GM21515 (cell line): ENCODE measurements around the gene TKTL1.
"Not testable (repeated sequence)": the region's sequence is repeated elsewhere in the genome, so short reads cannot be mapped to it uniquely, and the experiment has no call there.

ENCODE experiments used
- ATAC-seq: cut with Tn5 transposase; IDR thresholded peaks from one replicate; pipeline ENCODE4 v1.9.1; 2021; ENCODE audit not compliant: unreplicated experiment

Gene TKTL1

GRCh38 chrX:154295664-154296310, at the start of gene TKTL1:
Gene TKTL1, plus strand, starts transcription at chrX:154295795. Its CDS starts 65 bp downstream, at chrX:154295860.
- ATAC-seq: no peak

- peak; percentile 78 for ATAC-seq
Measured at GRCh38 chrX:154247377-154248045, 48.1 kb upstream of the TKTL1 start.

- ATAC-seq: not testable (repeated sequence)
Measured at GRCh38 chrX:154248076-154248475, 47.5 kb upstream of the TKTL1 start.

GRCh38 chrX:154257282-154257681, 38.3 kb upstream of the TKTL1 start, which contains the start of gene OPN1MW3:
Gene OPN1MW3, plus strand, starts transcription at chrX:154257582. Its CDS starts 38 bp downstream, at chrX:154257620.
- ATAC-seq: not testable (repeated sequence)

GRCh38 chrX:154258711-154259110, 36.9 kb upstream of the TKTL1 start:
- ATAC-seq: not testable (repeated sequence)

- ATAC-seq: not testable (repeated sequence)
Measured at GRCh38 chrX:154263072-154263471, 32.5 kb upstream of the TKTL1 start.

- ATAC-seq: not testable (repeated sequence)
Measured at GRCh38 chrX:154269245-154269644, 26.4 kb upstream of the TKTL1 start.

GRCh38 chrX:154284489-154285338, 10.9 kb upstream of the TKTL1 start:
- peak; percentile 88 for ATAC-seq

GRCh38 chrX:154286406-154286805, 9.2 kb upstream of the TKTL1 start:
- ATAC-seq: not testable (repeated sequence)

GRCh38 chrX:154294791-154295574, 612 bp upstream of the TKTL1 start, which contains the start of gene TEX28:
Gene TEX28, minus strand, starts transcription at chrX:154295124. Its CDS starts 3,007 bp downstream, at chrX:154292117.
- no peak for ATAC-seq

- no peak for ATAC-seq
Measured at GRCh38 chrX:154296731-154297130, 1.1 kb downstream of the TKTL1 start.

- ATAC-seq: no peak
Measured at GRCh38 chrX:154298312-154298711, 2.7 kb downstream of the TKTL1 start.

- ATAC-seq: no peak
Measured at GRCh38 chrX:154300816-154301215, 5.2 kb downstream of the TKTL1 start.

GRCh38 chrX:154302998-154303397, 7.4 kb downstream of the TKTL1 start:
- not testable (repeated sequence) for ATAC-seq

- ATAC-seq: no peak
Measured at GRCh38 chrX:154303476-154303875, 7.9 kb downstream of the TKTL1 start.

GRCh38 chrX:154304846-154305245, 9.3 kb downstream of the TKTL1 start:
- no peak for ATAC-seq

GRCh38 chrX:154305541-154306205, 10.1 kb downstream of the TKTL1 start:
- ATAC-seq: no peak

- ATAC-seq: no peak
Measured at GRCh38 chrX:154307202-154307601, 11.6 kb downstream of the TKTL1 start.

- ATAC-seq: no peak
Measured at GRCh38 chrX:154308108-154308946, 12.7 kb downstream of the TKTL1 start.
